ENCODE data around the gene PCDHGA5.
"Not testable (repeated sequence)": the region's sequence is repeated elsewhere in the genome, so short reads cannot be mapped to it uniquely, and the experiment has no call there.

PCDHGA5 gene

DNA sequence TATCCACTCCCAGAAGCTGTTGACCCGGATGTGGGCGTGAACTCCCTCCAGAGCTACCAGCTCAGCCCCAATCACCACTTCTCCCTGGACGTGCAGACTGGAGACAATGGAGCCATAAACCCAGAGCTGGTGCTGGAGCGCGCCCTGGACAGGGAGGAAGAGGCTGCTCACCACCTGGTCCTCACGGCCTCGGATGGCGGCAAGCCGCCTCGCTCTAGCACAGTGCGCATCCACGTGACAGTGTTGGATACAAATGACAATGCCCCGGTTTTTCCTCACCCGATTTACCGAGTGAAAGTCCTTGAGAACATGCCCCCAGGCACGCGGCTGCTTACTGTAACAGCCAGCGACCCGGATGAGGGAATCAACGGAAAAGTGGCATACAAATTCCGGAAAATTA, 29.3 kb downstream of the PCDHGA5 start:
- TF ChIP-seq, protein P1, sequence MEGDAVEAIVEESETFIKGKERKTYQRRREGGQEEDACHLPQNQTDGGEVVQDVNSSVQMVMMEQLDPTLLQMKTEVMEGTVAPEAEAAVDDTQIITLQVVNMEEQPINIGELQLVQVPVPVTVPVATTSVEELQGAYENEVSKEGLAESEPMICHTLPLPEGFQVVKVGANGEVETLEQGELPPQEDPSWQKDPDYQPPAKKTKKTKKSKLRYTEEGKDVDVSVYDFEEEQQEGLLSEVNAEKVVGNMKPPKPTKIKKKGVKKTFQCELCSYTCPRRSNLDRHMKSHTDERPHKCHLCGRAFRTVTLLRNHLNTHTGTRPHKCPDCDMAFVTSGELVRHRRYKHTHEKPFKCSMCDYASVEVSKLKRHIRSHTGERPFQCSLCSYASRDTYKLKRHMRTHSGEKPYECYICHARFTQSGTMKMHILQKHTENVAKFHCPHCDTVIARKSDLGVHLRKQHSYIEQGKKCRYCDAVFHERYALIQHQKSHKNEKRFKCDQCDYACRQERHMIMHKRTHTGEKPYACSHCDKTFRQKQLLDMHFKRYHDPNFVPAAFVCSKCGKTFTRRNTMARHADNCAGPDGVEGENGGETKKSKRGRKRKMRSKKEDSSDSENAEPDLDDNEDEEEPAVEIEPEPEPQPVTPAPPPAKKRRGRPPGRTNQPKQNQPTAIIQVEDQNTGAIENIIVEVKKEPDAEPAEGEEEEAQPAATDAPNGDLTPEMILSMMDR (conservative IDR thresholded peaks at IDR 0.05; ENCODE audit: low read length): no peak
- DNase-seq (ENCODE audit: low read depth): no peak
- no peak overlapping the region for H3K4me3 ChIP-seq (ENCODE audit: low read length)

DNA sequence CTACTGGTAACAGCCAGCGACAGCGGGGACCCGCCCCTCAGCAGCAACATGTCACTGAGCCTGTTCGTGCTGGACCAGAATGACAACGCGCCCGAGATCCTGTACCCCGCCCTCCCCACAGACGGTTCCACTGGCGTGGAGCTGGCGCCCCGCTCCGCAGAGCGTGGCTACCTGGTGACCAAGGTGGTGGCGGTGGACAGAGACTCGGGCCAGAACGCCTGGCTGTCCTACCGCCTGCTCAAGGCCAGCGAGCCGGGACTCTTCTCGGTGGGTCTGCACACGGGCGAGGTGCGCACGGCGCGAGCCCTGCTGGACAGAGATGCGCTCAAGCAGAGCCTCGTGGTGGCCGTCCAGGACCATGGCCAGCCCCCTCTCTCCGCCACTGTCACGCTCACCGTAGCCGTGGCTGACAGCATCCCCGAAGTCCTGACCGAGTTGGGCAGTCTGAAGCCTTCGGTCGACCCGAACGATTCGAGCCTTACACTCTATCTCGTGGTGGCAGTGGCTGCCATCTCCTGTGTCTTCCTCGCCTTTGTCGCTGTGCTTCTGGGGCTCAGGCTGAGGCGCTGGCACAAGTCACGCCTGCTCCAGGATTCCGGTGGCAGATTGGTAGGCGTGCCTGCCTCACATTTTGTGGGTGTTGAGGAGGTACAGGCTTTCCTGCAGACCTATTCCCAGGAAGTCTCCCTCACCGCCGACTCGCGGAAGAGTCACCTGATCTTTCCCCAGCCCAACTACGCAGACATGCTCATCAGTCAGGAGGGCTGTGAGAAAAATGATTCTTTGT, 30.6 kb downstream of the PCDHGA5 start:
- not testable (repeated sequence) for DNase-seq (ENCODE audit: low read depth); H3K4me3 ChIP-seq (ENCODE audit: low read length)

DNA sequence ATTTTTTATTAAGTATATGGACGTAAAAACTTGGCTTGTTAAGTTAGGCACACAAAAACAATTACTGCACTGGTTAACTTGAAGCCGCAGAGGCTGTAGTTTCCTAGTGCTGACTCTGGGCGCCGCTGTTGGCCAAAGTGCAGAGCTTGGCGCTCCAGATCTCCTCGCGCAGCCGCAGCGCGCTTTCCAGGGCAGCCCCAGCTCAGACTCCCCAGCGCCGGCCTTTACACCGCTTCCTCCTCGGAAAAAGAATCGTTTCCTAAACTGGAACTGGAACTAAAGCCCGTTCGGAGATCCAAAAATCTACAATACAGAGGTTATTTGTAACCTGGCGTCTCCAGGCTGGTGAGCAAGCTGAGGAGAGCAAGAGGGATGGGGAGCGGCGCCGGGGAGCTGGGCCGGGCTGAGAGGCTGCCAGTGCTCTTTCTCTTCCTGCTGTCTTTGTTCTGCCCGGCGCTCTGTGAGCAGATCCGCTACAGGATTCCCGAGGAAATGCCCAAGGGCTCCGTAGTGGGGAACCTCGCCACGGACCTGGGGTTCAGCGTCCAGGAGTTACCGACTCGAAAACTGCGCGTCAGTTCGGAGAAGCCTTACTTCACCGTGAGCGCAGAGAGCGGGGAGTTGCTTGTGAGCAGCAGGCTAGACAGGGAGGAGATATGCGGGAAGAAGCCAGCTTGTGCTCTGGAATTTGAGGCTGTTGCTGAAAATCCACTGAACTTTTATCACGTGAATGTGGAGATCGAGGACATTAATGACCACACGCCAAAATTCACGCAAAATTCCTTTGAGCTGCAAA, 34.0 kb downstream of the PCDHGA5 start, which contains the start of gene PCDHGB5:
PCDHGB5 (plus strand) TSS at position 192 of the 796 bp plus-strand sequence; CDS start at position 373, 181 bp downstream.
- peak within 1 kb of the TSS; percentile 53 for H3K4me3 ChIP-seq (ENCODE audit: low read length)
- TF ChIP-seq, protein P1 (conservative IDR thresholded peaks at IDR 0.05; ENCODE audit: low read length): peak; percentile 62
- DNase-seq (ENCODE audit: low read depth): peak; percentile 55

DNA sequence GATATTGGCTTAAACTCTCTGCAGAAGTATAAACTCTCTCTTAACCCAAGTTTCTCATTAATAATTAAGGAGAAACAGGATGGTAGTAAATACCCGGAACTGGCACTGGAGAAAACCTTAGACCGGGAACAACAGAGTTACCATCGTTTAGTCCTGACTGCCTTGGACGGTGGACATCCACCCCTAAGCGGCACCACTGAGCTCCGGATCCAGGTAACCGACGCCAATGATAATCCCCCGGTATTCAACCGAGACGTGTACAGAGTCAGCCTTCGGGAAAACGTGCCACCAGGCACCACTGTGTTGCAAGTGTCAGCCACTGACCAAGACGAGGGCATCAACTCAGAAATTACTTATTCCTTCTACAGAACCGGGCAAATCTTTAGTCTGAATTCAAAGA, 34.6 kb downstream of the PCDHGA5 start:
- TF ChIP-seq, protein P1 (conservative IDR thresholded peaks at IDR 0.05; ENCODE audit: low read length): no peak
- no peak for DNase-seq (ENCODE audit: low read depth)
- H3K4me3 ChIP-seq (ENCODE audit: low read length): peak overlapping the region; percentile 17; the same call in 1 of the 2 replicates

DNA sequence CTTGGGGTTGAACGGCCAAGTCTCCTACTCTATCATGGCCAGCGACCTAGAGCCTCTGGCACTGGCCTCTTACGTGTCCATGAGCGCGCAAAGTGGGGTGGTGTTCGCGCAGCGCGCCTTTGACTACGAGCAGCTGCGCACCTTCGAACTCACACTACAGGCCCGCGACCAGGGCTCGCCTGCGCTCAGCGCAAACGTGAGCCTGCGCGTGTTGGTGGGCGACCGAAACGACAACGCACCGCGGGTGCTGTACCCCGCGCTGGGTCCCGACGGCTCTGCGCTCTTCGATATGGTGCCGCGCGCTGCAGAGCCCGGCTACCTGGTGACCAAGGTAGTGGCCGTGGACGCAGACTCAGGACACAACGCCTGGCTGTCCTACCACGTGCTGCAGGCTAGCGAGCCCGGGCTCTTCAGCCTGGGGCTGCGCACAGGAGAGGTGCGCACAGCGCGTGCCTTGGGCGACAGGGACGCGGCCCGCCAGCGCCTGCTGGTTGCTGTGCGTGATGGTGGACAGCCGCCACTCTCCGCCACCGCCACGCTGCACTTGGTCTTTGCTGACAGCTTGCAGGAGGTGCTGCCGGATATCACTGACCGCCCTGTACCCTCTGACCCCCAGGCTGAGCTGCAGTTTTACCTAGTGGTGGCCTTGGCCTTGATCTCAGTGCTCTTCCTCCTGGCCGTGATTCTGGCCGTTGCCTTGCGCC, 35.7 kb downstream of the PCDHGA5 start:
- no peak for DNase-seq (ENCODE audit: low read depth)
- TF ChIP-seq, protein P1 (conservative IDR thresholded peaks at IDR 0.05; ENCODE audit: low read length): no peak
- H3K4me3 ChIP-seq (ENCODE audit: low read length): peak overlapping the region; percentile 22

DNA sequence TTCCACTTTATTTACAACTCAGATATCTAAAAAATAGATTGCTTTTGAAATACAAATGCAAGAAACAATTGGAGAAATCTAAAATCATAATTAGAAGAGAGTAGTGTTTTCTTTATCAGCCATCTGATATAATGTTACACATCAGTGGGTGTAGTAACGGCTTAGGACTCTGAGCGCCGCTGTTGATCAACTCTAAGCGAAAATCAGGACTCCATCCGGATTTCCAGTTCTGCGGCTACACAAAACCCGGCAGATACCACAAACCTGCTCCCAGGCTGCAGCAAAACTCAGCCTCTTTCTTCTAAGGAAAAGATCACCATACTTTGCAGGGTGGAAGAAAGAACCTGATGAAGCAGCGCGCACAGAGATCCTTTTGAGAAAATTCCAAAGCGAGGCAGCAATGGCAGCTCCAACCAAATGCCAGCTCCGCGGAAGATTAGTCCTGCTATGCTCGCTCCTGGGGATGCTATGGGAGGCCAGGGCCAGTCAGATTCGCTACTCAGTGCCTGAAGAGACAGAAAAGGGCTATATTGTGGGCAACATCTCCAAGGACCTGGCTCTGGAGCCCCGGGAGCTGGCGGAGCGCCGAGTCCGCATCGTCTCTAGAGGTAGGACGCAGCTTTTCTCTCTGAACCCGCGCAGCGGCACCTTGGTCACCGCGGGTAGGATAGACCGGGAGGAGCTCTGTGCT, 38.7 kb downstream of the PCDHGA5 start, which contains the start of gene PCDHGA9:
PCDHGA9 (plus strand) TSS at position 226 of the 691 bp plus-strand sequence; CDS start at position 401, 175 bp downstream.
- H3K4me3 ChIP-seq (ENCODE audit: low read length): peak within 1 kb of the TSS; percentile 36
- TF ChIP-seq, protein P1 (conservative IDR thresholded peaks at IDR 0.05; ENCODE audit: low read length): peak; percentile 50
- DNase-seq (ENCODE audit: low read depth): peak; percentile 41

Measured in AG10803 (cell line).